Esophagus mucosa (tissue), 1 donor: ENCODE measurements around the gene UGT1A1. TPM values are rescaled to one million over a fixed set of nuclear protein-coding genes. Genes with fewer than 3 reads are reported as not detected.
"Not testable (repeated sequence)": the region's sequence is repeated elsewhere in the genome, so short reads cannot be mapped to it uniquely, and the experiment has no call there.

Source experiments
- ATAC-seq: fragments of 200-7000 bp; cut with Tn5 transposase; one replicate; pipeline ENCODE4 v1.9.1; 2020
- total RNA-seq: library from RNA; stranded (reverse); gene quantifications from one replicate; pipeline ENCODE4 v1.2.4, GENCODE V29; 2023
- donor health status: DM: yes; HTN: yes; CAD: no.

The UGT1A1 gene
- 0.56 TPM for total RNA-seq

DNA sequence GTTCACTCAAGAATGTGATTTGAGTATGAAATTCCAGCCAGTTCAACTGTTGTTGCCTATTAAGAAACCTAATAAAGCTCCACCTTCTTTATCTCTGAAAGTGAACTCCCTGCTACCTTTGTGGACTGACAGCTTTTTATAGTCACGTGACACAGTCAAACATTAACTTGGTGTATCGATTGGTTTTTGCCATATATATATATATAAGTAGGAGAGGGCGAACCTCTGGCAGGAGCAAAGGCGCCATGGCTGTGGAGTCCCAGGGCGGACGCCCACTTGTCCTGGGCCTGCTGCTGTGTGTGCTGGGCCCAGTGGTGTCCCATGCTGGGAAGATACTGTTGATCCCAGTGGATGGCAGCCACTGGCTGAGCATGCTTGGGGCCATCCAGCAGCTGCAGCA, at the start of gene UGT1A1:
UGT1A1 (plus strand) TSS at position 228 of the 400 bp plus-strand sequence; CDS start at position 246, 18 bp downstream.
- ATAC-seq, result no peak

DNA sequence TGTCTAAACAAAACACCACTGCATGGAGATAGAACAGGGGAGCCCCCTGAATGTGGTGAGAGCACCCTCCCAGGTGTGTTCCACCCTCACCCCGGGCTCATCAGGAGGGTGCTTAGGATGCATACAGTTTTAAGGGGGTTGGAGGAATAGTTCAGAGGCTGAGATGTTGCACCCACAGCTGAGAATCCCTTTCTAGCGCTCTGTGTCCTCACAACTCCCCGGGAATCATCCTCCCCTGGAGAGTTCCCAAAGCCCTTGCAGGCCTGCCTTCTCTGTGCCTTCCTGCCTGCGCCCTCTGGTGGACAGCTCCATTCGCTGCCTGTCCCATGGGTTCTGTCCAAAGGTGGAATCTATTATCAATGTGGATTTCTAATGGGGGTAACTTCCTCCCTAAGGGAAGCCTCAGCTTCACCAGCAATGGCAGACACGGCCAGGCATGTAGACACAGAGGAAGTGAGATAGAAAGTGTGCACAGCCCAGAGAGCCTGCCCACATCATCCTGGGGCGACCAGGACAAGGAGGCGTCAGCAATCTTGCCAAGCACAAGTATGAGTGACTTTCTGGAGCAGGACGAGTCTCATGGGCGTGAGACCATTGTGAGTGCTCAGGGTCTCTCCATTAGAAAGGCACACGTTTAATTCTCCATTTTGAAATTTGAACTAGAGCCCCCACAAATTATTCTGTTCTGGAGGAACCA, 48.6 kb upstream of the UGT1A1 start:
- ATAC-seq, result peak; percentile 87

DNA sequence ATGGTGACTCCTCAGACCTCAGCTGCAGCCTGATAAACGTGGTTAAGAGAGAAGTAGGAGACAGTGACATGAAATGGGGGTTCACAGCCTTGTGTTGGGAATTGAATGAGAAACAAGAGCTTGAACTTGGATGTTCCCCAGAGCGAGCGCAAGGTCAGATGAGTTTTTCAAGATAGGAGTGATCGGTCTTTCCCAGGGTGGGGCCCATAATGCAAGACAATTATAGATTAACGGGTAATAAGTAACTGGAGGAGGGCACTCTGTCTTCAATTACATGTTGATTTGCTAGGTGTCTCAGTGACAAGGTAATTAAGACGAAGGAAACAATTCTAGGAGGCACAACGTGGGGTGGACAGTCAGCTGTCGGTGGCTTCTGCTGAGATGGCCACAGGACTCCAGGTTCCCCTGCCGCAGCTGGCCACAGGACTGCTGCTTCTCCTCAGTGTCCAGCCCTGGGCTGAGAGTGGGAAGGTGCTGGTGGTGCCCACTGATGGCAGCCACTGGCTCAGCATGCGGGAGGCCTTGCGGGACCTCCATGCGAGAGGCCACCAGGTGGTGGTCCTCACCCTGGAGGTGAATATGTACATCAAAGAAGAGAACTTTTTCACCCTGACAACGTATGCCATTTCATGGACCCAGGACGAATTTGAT, 47.3 kb upstream of the UGT1A1 start, which contains the start of gene UGT1A5:
UGT1A5 (plus strand) TSS at position 297 of the 651 bp plus-strand sequence; CDS start at position 382, 85 bp downstream.
- ATAC-seq, result no peak

DNA sequence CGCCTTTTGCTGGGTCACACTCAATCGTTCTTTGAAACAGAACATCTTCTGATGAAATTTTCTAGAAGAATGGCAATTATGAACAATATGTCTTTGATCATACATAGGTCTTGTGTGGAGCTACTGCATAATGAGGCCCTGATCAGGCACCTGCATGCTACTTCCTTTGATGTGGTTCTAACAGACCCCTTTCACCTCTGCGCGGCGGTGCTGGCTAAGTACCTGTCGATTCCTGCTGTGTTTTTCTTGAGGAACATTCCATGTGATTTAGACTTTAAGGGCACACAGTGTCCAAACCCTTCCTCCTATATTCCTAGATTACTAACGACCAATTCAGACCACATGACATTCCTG, 46.8 kb upstream of the UGT1A1 start:
- ATAC-seq, result no peak

DNA sequence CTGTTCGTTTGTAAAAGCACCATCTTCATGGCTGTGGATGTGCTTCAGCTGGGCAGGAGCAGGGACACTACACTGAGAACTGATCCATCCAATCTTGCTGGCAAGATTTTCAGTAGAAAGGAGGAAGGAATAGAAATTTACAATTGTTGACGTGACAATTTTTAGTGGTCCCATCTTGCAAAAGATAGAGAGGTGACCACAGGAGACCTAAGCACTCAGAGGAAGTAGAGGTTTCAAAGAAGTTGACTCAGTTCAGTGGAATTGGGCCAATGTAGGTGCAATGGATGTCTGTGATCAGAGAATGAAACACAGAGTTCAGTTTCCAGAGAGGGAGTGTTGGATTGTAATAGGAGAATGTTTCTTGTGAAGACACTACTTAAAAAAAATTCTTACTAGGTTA, 45.9 kb upstream of the UGT1A1 start:
- ATAC-seq, result no peak

DNA sequence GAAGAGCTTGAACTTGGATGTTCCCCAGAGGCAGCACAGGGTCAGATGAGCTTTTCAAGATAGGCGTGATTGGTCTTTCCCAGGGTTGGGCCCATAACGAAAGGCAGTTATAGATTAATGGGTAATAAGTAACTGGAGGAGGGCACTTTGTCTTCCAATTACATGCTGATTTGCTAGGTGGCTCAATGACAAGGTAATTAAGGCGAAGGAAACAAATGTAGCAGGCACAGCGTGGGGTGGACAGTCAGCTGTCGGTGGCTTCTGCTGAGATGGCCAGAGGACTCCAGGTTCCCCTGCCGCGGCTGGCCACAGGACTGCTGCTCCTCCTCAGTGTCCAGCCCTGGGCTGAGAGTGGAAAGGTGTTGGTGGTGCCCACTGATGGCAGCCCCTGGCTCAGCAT, 41.5 kb upstream of the UGT1A1 start, which contains the start of gene UGT1A4:
UGT1A4 (plus strand) TSS at position 185 of the 400 bp plus-strand sequence; CDS start at position 270, 85 bp downstream.
- ATAC-seq, result no peak

DNA sequence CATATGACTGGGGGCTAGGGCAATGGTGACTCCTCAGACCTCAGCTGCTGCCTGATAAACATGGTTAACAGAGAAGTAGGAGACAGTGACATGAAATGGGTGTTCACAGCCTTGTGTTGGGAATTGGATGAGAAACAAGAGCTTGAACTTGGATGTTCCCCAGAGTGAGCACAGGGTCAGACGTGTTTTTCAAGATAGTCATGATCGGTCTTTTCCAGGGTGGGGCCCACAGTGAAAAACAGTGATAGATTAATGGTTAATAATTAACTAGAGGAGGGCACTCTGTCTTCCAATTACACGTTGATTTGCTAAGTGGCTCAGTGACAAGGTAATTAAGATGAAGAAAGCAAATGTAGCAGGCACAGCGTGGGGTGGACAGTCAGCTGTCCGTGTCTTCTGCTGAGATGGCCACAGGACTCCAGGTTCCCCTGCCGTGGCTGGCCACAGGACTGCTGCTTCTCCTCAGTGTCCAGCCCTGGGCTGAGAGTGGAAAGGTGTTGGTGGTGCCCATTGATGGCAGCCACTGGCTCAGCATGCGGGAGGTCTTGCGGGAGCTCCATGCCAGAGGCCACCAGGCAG, 31.3 kb upstream of the UGT1A1 start, which contains the start of gene UGT1A3:
UGT1A3 (plus strand) TSS at position 320 of the 579 bp plus-strand sequence; CDS start at position 405, 85 bp downstream.
- ATAC-seq, result no peak

DNA sequence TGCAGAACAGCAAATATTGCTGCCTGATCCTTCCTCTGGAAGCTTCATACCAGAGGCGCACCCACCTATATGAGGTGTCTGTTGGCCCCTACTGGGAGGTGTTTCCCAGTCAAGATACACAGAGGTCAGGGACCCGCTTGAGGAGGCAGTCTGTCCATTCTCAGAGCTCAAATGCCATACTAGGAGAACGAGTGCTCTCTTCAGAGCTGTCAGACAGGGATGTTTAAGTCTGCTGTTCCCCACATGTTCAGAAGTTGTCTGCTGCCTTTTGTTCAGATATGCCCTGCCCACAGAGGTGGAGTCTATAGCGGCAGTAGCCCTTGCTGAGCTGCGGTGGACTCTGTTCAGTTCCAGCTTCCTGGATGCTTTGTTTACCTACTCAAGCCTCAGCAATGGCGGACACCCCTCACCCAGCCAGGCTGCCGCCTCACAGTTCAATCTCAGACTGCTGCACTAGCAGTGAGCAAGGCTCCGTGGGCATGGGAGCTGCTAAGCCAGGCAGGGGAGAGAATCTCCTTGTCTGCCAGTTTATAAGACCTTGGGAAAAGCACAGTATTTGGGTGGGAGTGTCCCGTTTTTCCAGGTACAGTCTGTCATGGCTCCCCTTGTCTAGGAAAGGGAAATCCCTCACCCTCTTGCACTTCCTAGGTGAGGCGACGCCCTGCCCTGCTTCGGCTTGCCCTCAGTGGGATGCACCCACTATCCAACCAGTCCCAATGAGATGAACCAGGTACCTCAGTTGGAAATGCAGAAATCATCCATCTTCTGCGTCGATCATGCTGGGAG, 23.0 kb upstream of the UGT1A1 start:
- ATAC-seq, result not testable (repeated sequence)

DNA sequence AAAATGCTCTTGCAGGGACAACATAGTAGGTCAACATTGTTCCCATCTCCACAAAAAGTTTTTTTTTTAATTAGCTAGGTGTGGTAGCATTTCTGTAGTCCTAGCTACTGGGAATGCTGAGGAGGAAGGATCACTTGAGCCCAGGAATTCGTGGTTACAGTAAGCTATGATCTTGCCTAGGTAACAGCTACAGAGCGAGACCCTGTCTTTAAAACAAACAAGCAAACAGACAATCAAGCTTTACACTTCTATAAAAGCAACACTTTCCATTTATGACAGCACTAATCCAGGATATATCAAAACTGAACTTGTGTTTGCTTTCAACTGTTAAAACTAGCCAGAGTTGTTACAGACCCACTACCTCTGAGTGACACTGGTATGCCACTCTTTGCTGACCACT, 19.2 kb upstream of the UGT1A1 start:
- ATAC-seq, result no peak

DNA sequence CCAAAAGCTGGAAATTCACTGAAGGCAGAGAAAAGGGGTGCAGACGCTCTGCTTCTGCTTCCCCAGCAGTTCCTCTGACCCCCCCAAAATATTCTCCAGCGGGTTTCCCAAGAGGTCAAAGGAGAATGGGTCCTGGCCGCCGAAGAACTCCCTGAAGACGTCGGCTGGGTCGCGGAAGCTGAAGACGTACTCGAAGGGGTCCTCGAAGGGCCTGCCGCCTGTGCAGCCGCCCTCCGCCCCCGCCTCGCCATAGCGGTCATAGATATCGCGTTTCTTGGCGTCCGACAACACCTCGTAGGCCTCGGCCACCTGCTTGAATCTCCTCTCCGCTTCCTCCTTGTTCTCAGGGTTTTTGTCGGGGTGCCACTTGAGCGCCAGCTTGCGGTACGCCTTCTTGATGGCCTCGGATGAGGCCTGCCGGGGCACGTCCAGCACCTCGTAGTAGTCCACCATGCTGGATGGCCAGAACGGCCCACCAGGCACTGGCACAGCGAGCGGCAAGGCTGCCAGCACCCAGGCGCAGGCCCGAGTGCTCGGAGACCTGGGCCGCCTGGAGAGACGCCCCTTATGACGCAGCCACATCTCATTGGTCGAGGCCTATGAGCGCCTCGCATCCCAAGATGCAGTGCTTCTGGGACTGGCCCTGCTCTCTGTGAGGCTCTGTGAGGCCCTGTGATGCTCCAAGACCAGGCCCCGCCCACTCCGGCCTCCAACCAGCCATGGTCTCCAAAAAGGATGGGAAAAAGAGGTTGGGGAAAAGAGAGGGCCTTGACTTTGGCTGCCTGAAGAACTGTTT, 16.4 kb upstream of the UGT1A1 start:
- ATAC-seq, result no peak

DNA sequence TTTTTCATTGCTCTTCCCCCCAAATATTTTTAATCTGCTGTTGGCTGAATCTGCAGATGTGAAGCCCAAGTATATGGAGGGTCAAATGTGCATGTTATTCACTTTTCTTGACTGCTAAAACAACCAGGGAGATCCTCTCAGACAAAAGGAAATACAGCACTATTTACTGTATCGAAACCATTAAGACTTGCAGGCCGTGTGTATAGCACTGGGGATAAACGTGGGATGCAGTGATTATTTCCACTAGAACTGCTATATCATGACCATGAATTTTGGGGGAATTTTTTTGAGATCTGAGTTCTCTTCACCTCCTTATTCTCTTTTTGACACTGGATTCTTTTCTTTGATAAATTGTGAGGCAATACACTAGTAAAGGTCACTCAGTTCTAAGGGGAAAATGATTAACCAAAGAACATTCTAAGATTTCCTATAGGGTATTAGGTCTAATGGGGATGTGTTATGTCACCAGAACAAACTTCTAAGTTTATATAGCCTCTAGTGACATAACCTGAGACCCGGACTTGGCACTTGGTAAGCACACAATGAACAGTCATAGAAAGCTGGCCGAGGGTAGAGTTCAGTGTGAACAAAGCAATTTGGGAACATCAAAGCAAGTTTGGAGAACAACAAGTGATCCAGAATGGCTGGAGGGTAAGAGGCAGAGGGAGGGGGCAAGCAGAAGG, 14.9 kb upstream of the UGT1A1 start:
- ATAC-seq, result no peak

DNA sequence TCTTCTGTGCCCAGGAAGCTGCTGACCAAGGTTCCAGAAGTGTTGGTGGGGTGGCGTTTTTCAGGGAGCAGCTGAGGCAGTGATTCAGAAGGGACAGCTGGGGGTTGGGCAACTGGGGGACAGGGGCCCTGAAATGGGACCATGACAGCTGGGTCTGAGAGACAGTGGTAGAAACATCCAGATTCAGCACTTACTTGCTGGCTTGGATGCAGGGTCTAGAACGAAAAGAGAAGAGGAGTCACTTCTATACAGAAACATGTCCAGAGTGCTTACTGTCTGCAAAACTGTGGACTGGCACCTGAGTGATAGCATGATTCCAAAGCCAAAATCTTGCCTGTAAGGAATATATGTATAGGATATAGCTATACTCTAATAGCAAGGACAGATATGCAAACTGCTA, 14.2 kb upstream of the UGT1A1 start:
- ATAC-seq, result not testable (repeated sequence)

DNA sequence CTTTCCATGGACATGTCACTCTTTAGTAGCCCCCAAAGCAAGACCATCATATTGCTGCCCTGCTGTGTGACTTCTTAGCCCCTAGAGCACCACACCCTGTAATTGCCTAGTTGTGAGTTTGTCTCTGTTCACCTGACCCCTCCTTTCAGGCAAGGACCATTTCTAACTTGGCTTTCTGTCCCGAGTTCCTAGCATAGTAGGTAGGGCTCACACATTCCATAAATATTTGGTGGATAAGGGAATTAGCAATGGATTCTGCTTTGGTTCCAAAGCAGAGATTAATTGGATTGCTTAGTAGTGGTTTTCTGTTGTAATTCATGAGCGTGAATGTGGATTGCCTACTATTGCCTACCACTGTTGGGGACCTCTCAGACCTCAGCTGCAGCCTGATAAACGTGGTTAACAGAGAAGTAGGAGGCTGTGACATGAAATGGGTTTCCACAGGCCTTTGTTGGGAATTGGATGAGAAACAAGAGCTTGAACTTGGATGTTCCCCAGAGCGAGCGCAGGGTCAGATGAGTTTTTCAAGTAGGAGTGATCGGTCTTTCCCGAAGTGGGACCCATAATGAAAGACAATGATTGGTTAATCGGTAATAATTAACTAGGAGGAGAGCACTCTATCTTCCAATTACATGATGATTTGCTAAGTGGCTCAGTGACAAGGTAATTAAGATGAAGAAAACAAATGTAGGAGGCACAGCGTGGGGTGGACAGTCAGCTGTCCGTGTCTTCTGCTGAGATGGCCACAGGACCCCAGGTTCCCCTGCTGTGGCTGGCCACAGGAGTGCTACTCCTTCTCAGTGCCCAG, 13.4 kb upstream of the UGT1A1 start:
- no peak for ATAC-seq

DNA sequence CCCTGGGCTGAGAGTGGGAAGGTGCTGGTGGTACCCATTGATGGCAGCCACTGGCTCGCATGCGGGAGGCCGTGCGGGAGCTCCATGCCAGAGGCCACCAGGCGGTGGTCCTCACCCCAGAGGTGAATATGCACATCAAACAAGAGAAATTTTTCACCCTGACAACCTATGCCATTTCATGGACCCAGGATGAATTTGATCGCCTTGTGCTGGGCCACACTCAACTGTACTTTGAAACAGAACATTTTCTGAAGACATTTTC, 12.9 kb upstream of the UGT1A1 start:
- no peak for ATAC-seq

DNA sequence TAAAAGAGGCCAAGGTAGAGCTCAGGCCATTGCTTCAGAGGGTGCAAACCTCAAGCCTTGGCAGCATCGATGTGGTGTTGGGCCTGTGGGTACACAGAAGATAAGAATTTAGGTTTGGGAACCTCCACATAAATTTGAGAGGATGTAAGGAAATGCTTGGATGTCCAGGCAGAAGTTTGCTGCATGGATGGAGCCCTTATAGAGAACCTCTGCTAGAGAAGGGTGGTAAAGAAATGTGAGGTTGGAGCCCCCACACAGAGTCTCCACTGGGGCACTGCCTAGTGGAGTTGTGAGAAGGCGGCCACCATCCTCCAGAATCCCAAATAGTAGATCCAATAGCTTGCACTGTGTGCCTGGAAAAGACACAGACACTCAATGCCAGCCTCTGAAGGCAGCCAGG, 9.4 kb upstream of the UGT1A1 start:
- ATAC-seq, result not testable (repeated sequence)

DNA sequence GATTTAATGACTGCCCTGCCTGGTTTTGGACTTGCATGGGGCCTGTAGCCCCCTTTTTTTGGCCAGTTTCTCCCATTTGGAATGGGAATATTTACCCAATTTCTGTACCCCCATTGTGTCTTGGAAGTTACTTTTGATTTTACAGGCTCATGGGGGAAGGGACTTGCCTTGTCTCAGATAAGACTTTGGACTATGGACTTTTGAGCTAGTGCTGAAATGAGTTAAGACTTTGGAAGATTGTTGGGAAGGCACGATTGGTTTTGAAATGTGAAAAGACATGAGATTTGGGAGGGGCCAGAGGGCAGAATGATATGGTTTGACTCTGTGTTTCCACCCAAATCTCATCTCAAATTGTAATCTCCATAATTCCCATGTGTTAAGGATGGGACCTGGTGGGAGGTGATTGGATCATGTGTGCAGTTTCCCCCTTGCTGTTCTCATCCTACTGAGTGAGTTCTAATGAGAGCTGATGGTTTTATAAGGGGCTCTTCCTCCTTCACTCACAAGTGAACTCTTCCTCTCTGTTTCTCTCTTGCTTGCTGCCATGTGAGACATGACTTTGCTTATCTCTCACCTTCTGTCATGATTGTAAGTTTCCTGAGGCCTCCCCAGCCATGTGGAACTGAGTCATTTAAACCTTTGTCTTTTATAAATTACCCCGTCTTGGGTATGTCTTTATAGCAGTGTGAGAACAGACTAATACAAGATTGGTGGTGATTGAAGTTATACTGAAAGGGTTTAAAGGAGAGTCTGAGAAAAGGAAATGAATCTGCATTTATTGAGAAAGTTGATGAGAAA, 8.7 kb upstream of the UGT1A1 start:
- ATAC-seq, result not testable (repeated sequence)

DNA sequence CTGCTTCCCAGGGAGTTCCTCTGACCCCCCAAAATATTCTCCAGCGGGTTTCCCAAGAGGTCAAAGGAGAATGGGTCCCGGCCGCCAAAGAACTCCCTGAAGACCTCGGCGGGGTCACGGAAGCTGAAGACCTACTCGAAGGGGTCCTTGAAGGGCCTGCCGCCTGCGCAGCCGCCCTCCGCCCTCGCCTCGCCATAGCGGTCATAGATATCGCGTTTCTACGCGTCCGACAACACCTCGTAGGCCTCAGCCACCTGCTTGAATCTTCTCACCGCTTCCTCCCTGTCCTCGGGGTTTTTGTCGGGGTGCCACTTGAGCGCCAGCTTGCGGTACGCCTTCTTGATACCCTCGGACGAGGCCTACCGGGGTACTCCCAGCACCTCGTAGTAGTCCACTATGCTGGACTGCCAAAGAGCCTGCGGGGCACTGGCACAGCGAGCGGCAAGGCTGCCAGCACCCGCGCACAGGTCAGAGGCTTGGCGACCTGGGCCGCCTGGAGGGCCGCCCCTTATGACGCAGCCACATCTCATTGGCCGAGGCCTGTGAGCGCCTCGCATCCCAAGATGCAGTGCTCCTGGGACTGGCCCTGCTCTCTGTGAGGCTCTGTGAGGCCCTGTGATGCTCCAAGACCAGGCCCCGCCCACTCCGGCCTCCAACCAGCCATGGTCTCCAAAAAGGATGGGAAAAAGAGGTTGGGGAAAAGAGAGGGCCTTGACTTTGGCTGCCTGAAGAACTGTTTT, 5.0 kb upstream of the UGT1A1 start:
- ATAC-seq, result no peak

DNA sequence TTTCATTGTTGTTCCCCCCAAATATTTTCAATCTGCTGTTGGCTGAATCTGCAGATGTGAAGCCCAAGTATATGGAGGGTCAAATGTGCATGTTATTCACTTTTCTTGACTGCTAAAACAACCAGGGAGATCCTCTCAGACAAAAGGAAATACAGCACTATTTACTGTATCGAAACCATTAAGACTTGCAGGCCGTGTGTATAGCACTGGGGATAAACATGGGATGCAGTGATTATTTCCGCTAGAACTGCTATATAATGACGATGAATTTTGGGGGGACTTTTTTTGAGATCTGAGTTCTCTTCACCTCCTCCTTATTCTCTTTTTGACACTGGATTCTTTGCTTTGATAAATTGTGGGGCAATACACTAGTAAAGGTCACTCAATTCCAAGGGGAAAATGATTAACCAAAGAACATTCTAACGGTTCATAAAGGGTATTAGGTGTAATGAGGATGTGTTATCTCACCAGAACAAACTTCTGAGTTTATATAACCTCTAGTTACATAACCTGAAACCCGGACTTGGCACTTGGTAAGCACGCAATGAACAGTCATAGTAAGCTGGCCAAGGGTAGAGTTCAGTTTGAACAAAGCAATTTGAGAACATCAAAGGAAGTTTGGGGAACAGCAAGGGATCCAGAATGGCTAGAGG, 3.5 kb upstream of the UGT1A1 start:
- no peak for ATAC-seq

DNA sequence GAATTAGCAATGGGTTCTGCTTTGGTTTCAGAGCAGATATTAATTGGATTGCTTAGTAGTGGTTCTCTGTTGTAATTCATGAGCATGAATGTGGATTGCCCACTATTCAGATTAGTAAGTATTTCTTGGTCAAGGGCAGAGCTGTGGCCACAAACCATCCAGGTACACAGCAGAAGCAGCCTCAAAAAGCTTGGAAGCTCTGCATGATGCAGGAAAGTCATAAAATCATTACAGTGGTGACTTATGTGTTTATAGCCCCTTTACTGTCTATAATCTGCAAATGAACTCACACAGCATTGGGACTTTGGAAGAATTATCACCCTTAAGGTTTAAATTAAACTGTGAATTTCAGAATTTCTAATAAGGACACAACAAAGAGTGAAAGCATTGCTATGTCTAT, 1.9 kb upstream of the UGT1A1 start:
- no peak for ATAC-seq
